Measurements from ENCODE around the gene ASAH2. TPM values are rescaled to one million over a fixed set of nuclear protein-coding genes. Genes with fewer than 3 reads are reported as not detected.

Gene ASAH2
- total and polyA plus RNA-seq, 2 of the 13 experiments (the other 11 are each of a cell fraction or from before 2014, with no cell fraction given): 16.0 to 17.9 TPM

DNA sequence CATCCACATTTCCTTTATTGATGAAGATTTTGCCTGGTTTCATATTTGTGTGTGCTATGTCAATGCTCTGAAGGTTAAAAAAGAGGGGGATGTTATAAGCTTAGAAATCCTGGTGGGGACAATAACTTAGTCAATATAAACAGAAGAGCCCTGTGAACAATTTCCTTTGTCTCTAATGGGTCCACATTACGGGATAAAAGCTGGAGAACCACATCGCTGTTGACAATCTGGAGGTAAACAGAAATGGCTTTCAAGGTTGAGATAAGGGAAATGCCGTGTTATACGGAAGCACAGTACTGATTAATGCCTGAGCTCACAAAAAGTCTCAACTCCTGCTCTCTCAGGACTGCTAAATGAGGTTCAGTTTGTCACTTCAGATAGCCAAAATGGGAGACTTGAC, 16.8 kb downstream of the ASAH2 start (continued):
- TF ChIP-seq ZNF12 (CRISPR knock-in tag; IDR thresholded peaks at IDR 0.05): 0 out of 2 replicates have a peak, but pooled peaks have one; percentile 9
- TF ChIP-seq ELF1 (CRISPR knock-in tag; IDR thresholded peaks at IDR 0.05): peak; percentile 78
- no peak for TF ChIP-seq SP140L (CRISPR knock-in tag; IDR thresholded peaks at IDR 0.05; ENCODE audit: borderline replicate concordance)
- peak; percentile 32; the same call in 1 of the 2 replicates for TF ChIP-seq KDM3A (CRISPR knock-in tag; IDR thresholded peaks at IDR 0.05; ENCODE audit: low read depth)
- no peak for TF ChIP-seq ZNF605 (CRISPR knock-in tag; IDR thresholded peaks at IDR 0.05)
- no peak for TF ChIP-seq EZH2 (conservative IDR thresholded peaks at IDR 0.05; ENCODE audit: low read depth, low read length)
- no peak for TF ChIP-seq SP1 (IDR thresholded peaks at IDR 0.05)
- TF ChIP-seq SP1 (CRISPR knock-in tag; IDR thresholded peaks at IDR 0.05): no peak
- peak; percentile 74 for TF ChIP-seq HNF4A (CRISPR knock-in tag; IDR thresholded peaks at IDR 0.05)
- TF ChIP-seq BRD4 (CRISPR knock-in tag; IDR thresholded peaks at IDR 0.05): no peak
- TF ChIP-seq ZNF552 (CRISPR knock-in tag; IDR thresholded peaks at IDR 0.05; ENCODE audit: borderline replicate concordance): no peak
- no peak for TF ChIP-seq MAZ (IDR thresholded peaks at IDR 0.05; ENCODE audit: borderline replicate concordance, low read depth, low read length)
- TF ChIP-seq MAZ (CRISPR knock-in tag; IDR thresholded peaks at IDR 0.05; ENCODE audit: low read depth): 0 out of 2 replicates have a peak, but pooled peaks have one; percentile 30
- 0 out of 2 replicates have a peak, but pooled peaks have one; percentile 60 for TF ChIP-seq ZSCAN29 (CRISPR knock-in tag; conservative IDR thresholded peaks at IDR 0.05)
- no peak for TF ChIP-seq ZNF724P (CRISPR knock-in tag; IDR thresholded peaks at IDR 0.05; ENCODE audit: borderline replicate concordance)
- TF ChIP-seq, protein P1, sequence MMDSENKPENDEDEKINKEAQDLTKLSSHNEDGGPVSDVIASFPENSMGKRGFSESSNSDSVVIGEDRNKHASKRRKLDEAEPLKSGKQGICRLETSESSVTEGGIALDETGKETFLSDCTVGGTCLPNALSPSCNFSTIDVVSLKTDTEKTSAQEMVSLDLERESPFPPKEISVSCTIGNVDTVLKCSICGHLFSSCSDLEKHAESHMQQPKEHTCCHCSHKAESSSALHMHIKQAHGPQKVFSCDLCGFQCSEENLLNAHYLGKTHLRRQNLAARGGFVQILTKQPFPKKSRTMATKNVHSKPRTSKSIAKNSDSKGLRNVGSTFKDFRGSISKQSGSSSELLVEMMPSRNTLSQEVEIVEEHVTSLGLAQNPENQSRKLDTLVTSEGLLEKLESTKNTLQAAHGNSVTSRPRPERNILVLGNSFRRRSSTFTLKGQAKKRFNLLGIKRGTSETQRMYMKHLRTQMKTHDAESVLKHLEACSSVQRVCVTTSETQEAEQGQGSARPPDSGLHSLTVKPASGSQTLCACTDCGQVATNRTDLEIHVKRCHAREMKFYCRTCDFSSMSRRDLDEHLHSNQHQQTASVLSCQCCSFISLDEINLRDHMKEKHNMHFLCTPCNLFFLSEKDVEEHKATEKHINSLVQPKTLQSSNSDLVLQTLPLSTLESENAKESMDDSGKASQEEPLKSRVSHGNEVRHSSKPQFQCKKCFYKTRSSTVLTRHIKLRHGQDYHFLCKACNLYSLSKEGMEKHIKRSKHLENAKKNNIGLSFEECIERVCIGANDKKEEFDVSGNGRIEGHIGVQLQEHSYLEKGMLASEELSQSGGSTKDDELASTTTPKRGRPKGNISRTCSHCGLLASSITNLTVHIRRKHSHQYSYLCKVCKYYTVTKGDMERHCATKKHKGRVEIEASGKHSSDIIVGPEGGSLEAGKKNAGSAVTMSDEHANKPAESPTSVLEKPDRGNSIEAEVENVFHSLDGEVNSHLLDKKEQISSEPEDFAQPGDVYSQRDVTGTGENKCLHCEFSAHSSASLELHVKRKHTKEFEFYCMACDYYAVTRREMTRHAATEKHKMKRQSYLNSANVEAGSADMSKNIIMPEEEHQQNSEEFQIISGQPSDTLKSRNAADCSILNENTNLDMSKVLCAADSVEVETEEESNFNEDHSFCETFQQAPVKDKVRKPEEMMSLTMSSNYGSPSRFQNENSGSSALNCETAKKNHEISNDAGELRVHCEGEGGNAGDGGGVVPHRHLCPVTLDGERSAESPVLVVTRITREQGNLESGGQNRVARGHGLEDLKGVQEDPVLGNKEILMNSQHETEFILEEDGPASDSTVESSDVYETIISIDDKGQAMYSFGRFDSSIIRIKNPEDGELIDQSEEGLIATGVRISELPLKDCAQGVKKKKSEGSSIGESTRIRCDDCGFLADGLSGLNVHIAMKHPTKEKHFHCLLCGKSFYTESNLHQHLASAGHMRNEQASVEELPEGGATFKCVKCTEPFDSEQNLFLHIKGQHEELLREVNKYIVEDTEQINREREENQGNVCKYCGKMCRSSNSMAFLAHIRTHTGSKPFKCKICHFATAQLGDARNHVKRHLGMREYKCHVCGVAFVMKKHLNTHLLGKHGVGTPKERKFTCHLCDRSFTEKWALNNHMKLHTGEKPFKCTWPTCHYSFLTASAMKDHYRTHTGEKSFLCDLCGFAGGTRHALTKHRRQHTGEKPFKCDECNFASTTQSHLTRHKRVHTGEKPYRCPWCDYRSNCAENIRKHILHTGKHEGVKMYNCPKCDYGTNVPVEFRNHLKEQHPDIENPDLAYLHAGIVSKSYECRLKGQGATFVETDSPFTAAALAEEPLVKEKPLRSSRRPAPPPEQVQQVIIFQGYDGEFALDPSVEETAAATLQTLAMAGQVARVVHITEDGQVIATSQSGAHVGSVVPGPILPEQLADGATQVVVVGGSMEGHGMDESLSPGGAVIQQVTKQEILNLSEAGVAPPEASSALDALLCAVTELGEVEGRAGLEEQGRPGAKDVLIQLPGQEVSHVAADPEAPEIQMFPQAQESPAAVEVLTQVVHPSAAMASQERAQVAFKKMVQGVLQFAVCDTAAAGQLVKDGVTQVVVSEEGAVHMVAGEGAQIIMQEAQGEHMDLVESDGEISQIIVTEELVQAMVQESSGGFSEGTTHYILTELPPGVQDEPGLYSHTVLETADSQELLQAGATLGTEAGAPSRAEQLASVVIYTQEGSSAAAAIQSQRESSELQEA (CRISPR knock-in tag; IDR thresholded peaks at IDR 0.05; ENCODE audit: not compliant biosample characterization): no peak
- TF ChIP-seq, protein P2, sequence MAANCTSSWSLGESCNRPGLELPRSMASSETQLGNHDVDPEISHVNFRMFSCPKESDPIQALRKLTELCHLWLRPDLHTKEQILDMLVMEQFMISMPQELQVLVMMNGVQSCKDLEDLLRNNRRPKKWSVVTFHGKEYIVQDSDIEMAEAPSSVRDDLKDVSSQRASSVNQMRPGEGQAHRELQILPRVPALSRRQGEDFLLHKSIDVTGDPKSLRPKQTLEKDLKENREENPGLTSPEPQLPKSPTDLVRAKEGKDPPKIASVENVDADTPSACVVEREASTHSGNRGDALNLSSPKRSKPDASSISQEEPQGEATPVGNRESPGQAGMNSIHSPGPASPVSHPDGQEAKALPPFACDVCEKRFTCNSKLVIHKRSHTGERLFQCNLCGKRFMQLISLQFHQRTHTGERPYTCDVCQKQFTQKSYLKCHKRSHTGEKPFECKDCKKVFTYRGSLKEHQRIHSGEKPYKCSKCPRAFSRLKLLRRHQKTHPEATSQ (CRISPR knock-in tag; IDR thresholded peaks at IDR 0.05; ENCODE audit: borderline replicate concordance): 0 out of 2 replicates have a peak, but pooled peaks have one; percentile 42
- TF ChIP-seq LCORL (IDR thresholded peaks at IDR 0.05): peak; percentile 21; the same call in 1 of the 2 replicates
- TF ChIP-seq LCORL (CRISPR knock-in tag; IDR thresholded peaks at IDR 0.05): peak; percentile 85
- TF ChIP-seq NR2F6 (IDR thresholded peaks at IDR 0.05): peak; percentile 73; the same call in 1 of the 2 replicates
- TF ChIP-seq NR2F6 (CRISPR knock-in tag; IDR thresholded peaks at IDR 0.05): peak; percentile 64

Measured in HepG2 (cell line).